SK-N-SH (cell line): Measurements from ENCODE around the gene SLC1A2. TPM values are rescaled to one million over a fixed set of nuclear protein-coding genes. Genes with fewer than 3 reads are reported as not detected.
A peak's percentile ranks its signal among the peaks of the same experiment; 100 is the strongest.

Experiments used
- CTCF ChIA-PET: fragments of 300-600, 350-600 bp; formaldehyde crosslinking; extraction: SDS; loops from one replicate; lab custom pipeline; 2021; lab: Yijun Ruan, JAX
- POLR2A ChIA-PET: fragments of 350-600 bp; sonication (Branson Sonifier 250); formaldehyde crosslinking; extraction: SDS; loops from one replicate; lab custom pipeline; 2020; ENCODE audit warnings: antibody characterized with exemption, inconsistent platforms; lab: Yijun Ruan, JAX
- DNase-seq: peaks from one replicate; pipeline ENCODE4 v3.0.0; 2012
- H2AFZ ChIP-seq: fragments of 200-600 bp; sonication (generic); 2 replicates; pipeline ENCODE4 v1.8.1; 2016; ENCODE audit warnings: antibody characterized with exemption, mild to moderate bottlenecking, low read depth
- H3F3A ChIP-seq: fragments of 200-600 bp; sonication (generic); replicated peaks from 2 replicates; pipeline ENCODE3; 2016; ENCODE audit warnings: antibody characterized with exemption, mild to moderate bottlenecking; ENCODE audit not compliant: insufficient read depth
- H3K27ac ChIP-seq, 2 experiments: fragments of 200-500 bp in 1 of 2; fragments of 200-600 bp in 1 of 2; sonication (Bioruptor generic) in 1 of 2; sonication (generic), shearing (Covaris generic) in 1 of 2; 2 replicates each; pipeline versions ENCODE4 v1.5.1 to v1.6.1; 2014 to 2016; ENCODE audit warnings: low read depth in 2 of 2, inconsistent platforms in 1 of 2, low read length in 1 of 2, mild to moderate bottlenecking in 1 of 2, mixed read lengths in 1 of 2
- H3K27me3 ChIP-seq: fragments of 200-600 bp; sonication (generic), shearing (Covaris generic); 2 replicates; pipeline ENCODE4 v1.6.1; 2016; ENCODE audit warnings: mixed run types; ENCODE audit not compliant: insufficient read depth
- H3K36me3 ChIP-seq, 2 experiments: fragments of 200-500 bp in 1 of 2; fragments of 200-600 bp in 1 of 2; sonication (Bioruptor generic) in 1 of 2; sonication (generic) in 1 of 2; replicated peaks in 1 of 2; 2 replicates each; pipeline versions ENCODE3 to v1.5.1; 2014 to 2016; ENCODE audit warnings: low read length in 1 of 2, mild to moderate bottlenecking in 1 of 2; ENCODE audit not compliant: insufficient read depth in 2 of 2, control insufficient read depth in 1 of 2
- H3K4me1 ChIP-seq, 2 experiments: fragments of 200-500 bp in 1 of 2; fragments of 200-600 bp in 1 of 2; sonication (Bioruptor generic) in 1 of 2; sonication (generic), shearing (Covaris generic) in 1 of 2; 2 replicates each; pipeline versions ENCODE4 v1.5.1 to v1.6.1; 2014 to 2016; ENCODE audit warnings: low read depth in 1 of 2, low read length in 1 of 2, mixed run types in 1 of 2; ENCODE audit not compliant: insufficient read depth in 2 of 2, control insufficient read depth in 1 of 2
- H3K4me2 ChIP-seq: fragments of 200-600 bp; sonication (generic), shearing (Covaris generic); 2 replicates; pipeline ENCODE4 v1.6.1; 2017; ENCODE audit warnings: mixed run types
- H3K4me3 ChIP-seq, 2 experiments: fragments of 200-500 bp in 1 of 2; fragments of 200-600 bp in 1 of 2; sonication (Bioruptor generic) in 1 of 2; sonication (generic), shearing (Covaris generic) in 1 of 2; 2 replicates each; pipeline versions ENCODE4 v1.5.1 to v1.8.1; 2014 to 2016; ENCODE audit warnings: low read depth in 2 of 2, inconsistent platforms in 1 of 2, low read length in 1 of 2, mild to moderate bottlenecking in 1 of 2, mixed read lengths in 1 of 2, moderate library complexity in 1 of 2
- H3K79me2 ChIP-seq: fragments of 200-600 bp; sonication (generic); 2 replicates; pipeline ENCODE4 v1.8.1; 2017; ENCODE audit warnings: mild to moderate bottlenecking; ENCODE audit not compliant: insufficient read depth
- H3K9ac ChIP-seq: fragments of 200-600 bp; sonication (generic); 2 replicates; pipeline ENCODE4 v1.6.1; 2017; ENCODE audit warnings: mixed run types
- H3K9me2 ChIP-seq: fragments of 200-600 bp; sonication (generic); 2 replicates; pipeline ENCODE4 v1.6.1; 2017; ENCODE audit warnings: mixed run types
- H3K9me3 ChIP-seq: fragments of 200-600 bp; sonication (generic); 2 replicates; pipeline ENCODE4 v1.6.1; 2017; ENCODE audit warnings: mixed run types, mild to moderate bottlenecking, moderate library complexity
- H4K20me1 ChIP-seq: fragments of 200-600 bp; sonication (generic); 2 replicates; pipeline ENCODE4 v1.6.1; 2017; ENCODE audit warnings: mild to moderate bottlenecking, mixed run types; ENCODE audit not compliant: insufficient read depth
- CHD2 ChIP-seq: fragments of 150-350 bp; IDR thresholded peaks from 2 replicates; pipeline ENCODE4 v1.6.1; 2018; ENCODE audit warnings: low read length; ENCODE audit not compliant: partially characterized antibody
- FOXJ3 ChIP-seq: sonication (generic); formaldehyde crosslinking; IDR thresholded peaks from 2 replicates; pipeline ENCODE4 v1.5.1; 2020; ENCODE audit warnings: mild to moderate bottlenecking, missing genetic modification reagents
- FOXM1 ChIP-seq: IDR thresholded peaks from 2 replicates; pipeline ENCODE4 v1.4.0; 2012; ENCODE audit warnings: low read depth, mild to moderate bottlenecking
- GATA2 ChIP-seq: sonication (generic); formaldehyde crosslinking; IDR thresholded peaks from 2 replicates; pipeline ENCODE4 v1.5.0; 2020; ENCODE audit warnings: mild to moderate bottlenecking, missing genetic modification reagents
- JUND ChIP-seq: IDR thresholded peaks from 2 replicates; pipeline ENCODE4 v1.4.0; 2012
- MAX ChIP-seq: IDR thresholded peaks from 2 replicates; pipeline ENCODE4 v1.4.0; 2012; ENCODE audit warnings: low read depth
- MEF2A ChIP-seq: IDR thresholded peaks from 2 replicates; pipeline ENCODE4 v1.4.0; 2012; ENCODE audit warnings: low read depth, borderline replicate concordance
- PBX3 ChIP-seq: IDR thresholded peaks from 2 replicates; pipeline ENCODE4; 2012
- POLR2AphosphoS5 ChIP-seq: IDR thresholded peaks from 2 replicates; pipeline ENCODE4 v1.6.1; 2012; ENCODE audit warnings: low read depth, low read length
- REST ChIP-seq: IDR thresholded peaks from 2 replicates; pipeline ENCODE4 v1.6.1; 2012; ENCODE audit warnings: mild to moderate bottlenecking, low read depth, low read length, moderate library complexity
- SIN3A ChIP-seq: IDR thresholded peaks from 2 replicates; pipeline ENCODE4 v1.6.1; 2012; ENCODE audit warnings: low read depth, mild to moderate bottlenecking, low read length, moderate library complexity, borderline replicate concordance
- WGBS: methylation state at CpG from one replicate; pipeline ENCODE4 v1.1.6; 2017; ENCODE audit warnings: low lambda C conversion rate; 5-methylcytosine and 5-hydroxymethylcytosine counted together
- polyA plus RNA-seq, 3 experiments: library from polyadenylated mRNA; depleted of rRNA; stranded (reverse); fragments of >200 nt; gene quantifications; 2 replicates each; pipeline ENCODE4 v1.2.3, GENCODE V29; 2012
- TF ChIP-seq, protein P1 (sequence below): fragments of 150-350 bp; IDR thresholded peaks from 2 replicates; pipeline ENCODE4 v1.6.1; 2016; ENCODE audit warnings: mild to moderate bottlenecking, low read depth, low read length
- TF ChIP-seq, protein P2 (sequence below): fragments of 200-600 bp; sonication (generic); IDR thresholded peaks from 2 replicates; pipeline ENCODE4 v1.6.1; 2017; ENCODE audit warnings: antibody characterized with exemption, mild to moderate bottlenecking, moderate library complexity

The SLC1A2 gene
- polyA plus RNA-seq, 1 of the 3 experiments (the other 2 are of a cell fraction): under 0.01 TPM

DNA sequence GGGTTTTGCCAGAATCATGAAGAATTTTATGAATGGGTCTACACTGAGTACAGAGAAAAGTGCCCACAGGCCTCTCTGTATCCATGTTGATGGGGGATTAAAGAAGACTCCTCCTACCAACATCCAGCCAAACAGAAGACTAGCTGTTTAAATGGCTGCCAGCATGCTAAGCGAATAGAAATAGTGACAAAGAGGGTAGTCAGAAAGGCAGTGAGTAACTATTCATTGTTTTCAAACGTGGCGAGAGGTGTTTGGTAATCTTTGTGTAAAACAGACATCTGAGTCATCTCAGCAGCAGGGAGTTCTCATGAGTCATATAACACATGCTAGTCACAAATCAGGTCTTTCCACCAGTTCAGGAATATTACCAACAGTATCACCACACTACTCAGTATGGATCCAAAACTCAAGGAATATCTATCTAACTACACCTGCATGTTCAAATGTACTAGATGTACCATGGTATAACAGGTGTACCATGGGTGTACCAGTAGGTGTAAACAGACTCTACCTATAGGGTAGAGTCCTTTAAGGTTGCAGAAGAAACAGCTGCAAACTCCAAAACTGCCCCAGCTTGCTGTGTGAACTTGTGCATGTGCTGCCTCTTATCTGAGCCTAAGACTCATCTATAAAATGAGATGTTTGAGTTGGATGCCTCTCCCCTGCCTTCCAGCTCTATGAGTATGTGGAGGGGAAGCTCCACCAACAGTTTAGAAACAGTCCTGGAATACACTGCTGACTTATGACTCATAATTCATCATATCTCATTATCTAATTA, 82.0 kb downstream of the SLC1A2 start (continued):
- TF ChIP-seq PBX3 (peak; percentile 87), JUND (peak; percentile 96), GATA2 (CRISPR knock-in tag) (no peak), FOXJ3 (no peak), REST (no peak)
- TF ChIP-seq, protein P1, sequence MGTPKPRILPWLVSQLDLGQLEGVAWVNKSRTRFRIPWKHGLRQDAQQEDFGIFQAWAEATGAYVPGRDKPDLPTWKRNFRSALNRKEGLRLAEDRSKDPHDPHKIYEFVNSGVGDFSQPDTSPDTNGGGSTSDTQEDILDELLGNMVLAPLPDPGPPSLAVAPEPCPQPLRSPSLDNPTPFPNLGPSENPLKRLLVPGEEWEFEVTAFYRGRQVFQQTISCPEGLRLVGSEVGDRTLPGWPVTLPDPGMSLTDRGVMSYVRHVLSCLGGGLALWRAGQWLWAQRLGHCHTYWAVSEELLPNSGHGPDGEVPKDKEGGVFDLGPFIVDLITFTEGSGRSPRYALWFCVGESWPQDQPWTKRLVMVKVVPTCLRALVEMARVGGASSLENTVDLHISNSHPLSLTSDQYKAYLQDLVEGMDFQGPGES: no peak

- Histone ChIP-seq H3K9ac (no peak overlapping the region), H3F3A (peaks cover 18% of the 10 kb centered on the region), H3K9me3 (no peaks in the 10 kb centered on the region), H3K79me2 (no peaks in the 10 kb centered on the region), H2AFZ (no peak overlapping the region), H3K4me1 (peaks cover 0 to 5% of the 10 kb centered on the region in 2 experiments; a peak in 1 of 4 replicates), H4K20me1 (no peaks in the 10 kb centered on the region), H3K4me2 (no peak overlapping the region), H3K4me3 (no peak overlapping the region), H3K27me3 (no peaks in the 10 kb centered on the region), H3K9me2 (no peaks in the 10 kb centered on the region), H3K27ac (peak overlapping the region in 1 of 2 experiments; percentile 77; a peak in 2 of 4 replicates), H3K36me3 (no peaks in the 10 kb centered on the region)
- no peak for DNase-seq
- 79% methylated on average over 1 of the region's 1 CpG for WGBS
- ChIA-PET POLR2A (no interaction called here), CTCF (interaction anchor here (0.7 to 1.8 kb wide), 4 partner anchors 9 to 55 kb away, joined by 3 to 6 read pairs (median 4); no protein-coding TSS in a partner anchor)
- TF ChIP-seq CHD2 (no peak), MEF2A (no peak), MAX (no peak), FOXM1 (no peak), JUND (no peak), SIN3A (no peak), POLR2AphosphoS5 (no peak)
- TF ChIP-seq, protein P2, sequence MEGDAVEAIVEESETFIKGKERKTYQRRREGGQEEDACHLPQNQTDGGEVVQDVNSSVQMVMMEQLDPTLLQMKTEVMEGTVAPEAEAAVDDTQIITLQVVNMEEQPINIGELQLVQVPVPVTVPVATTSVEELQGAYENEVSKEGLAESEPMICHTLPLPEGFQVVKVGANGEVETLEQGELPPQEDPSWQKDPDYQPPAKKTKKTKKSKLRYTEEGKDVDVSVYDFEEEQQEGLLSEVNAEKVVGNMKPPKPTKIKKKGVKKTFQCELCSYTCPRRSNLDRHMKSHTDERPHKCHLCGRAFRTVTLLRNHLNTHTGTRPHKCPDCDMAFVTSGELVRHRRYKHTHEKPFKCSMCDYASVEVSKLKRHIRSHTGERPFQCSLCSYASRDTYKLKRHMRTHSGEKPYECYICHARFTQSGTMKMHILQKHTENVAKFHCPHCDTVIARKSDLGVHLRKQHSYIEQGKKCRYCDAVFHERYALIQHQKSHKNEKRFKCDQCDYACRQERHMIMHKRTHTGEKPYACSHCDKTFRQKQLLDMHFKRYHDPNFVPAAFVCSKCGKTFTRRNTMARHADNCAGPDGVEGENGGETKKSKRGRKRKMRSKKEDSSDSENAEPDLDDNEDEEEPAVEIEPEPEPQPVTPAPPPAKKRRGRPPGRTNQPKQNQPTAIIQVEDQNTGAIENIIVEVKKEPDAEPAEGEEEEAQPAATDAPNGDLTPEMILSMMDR: no peak
These were observed 82.6 kb downstream of the SLC1A2 start for GRCh38 chr11:35336726-35337125.
